ENCODE results near the gene AASS. TPM values are rescaled to one million over a fixed set of nuclear protein-coding genes. Genes with fewer than 3 reads are reported as not detected.
A peak's percentile ranks its signal among the peaks of the same experiment; 100 is the strongest.
"Not testable (repeated sequence)": the region's sequence is repeated elsewhere in the genome, so short reads cannot be mapped to it uniquely, and the experiment has no call there.

The AASS gene
- total and polyA plus RNA-seq, 7 experiments from 2014 or later, result 0.31 to 4.1 (median 2.0) TPM

GRCh38 chr7:122140918-122141317 is 3.1 kb downstream of the AASS start:
- Mint-ChIP-seq H3K27ac (no peak overlapping the region), H3K4me3 (peak overlapping the region in 1 of 10 donors; percentile 33), H3K36me3 (peaks cover 0 to 3% (median 0%) of the 10 kb centered on the region in 5 donors), H3K9me3 (peaks cover 0 to 3% (median 0%) of the 10 kb centered on the region in 11 donors), H3K27me3 (peaks cover 27 to 43% (median 34%) of the 10 kb centered on the region in 5 donors), H3K4me1 (peaks cover 16 to 56% (median 33%) of the 10 kb centered on the region in 7 donors)
- ChIA-PET CTCF (no interaction called here), POLR2A (no interaction called here)
- Histone ChIP-seq H3K9me3 (ENCODE audit: control insufficient read depth in 2 of 3, low read length in 3 of 3) (no peaks in the 10 kb centered on the region), H3K27me3 (ENCODE audit: control insufficient read depth in 2 of 2, insufficient read depth in 2 of 2, low read length in 2 of 2) (no peaks in the 10 kb centered on the region), H3K4me3 (ENCODE audit: low read length) (no peak overlapping the region), H3K27ac (ENCODE audit: low read depth, low read length) (no peak overlapping the region), H3K4me1 (ENCODE audit: control insufficient read depth in 2 of 2, insufficient read depth in 2 of 2, low read length in 2 of 2) (peaks cover 0 to 8% of the 10 kb centered on the region in 2 donors), H3K36me3 (ENCODE audit: control insufficient read depth in 2 of 3, insufficient read depth in 3 of 3, low read length in 3 of 3) (no peaks in the 10 kb centered on the region)
- ATAC-seq (no peak), DNase-seq (no peak)
- intact Hi-C loops (cut with micrococcal nuclease), result no loop called here

GRCh38 chr7:122137251-122138077 is 6.6 kb downstream of the AASS start:
- H3K4me1 ChIP-seq (ENCODE audit: control insufficient read depth in 2 of 2, insufficient read depth in 2 of 2, low read length in 2 of 2), result peaks cover 0 to 8% of the 10 kb centered on the region in 2 donors
- CTCF ChIA-PET, result no interaction called here
- intact Hi-C loops (cut with micrococcal nuclease), result no loop called here
- ATAC-seq (no peak), DNase-seq (peak in 1 of 9 donors; percentile 3)
- H3K36me3 ChIP-seq (ENCODE audit: control insufficient read depth in 2 of 3, insufficient read depth in 3 of 3, low read length in 3 of 3), result no peaks in the 10 kb centered on the region
- peaks cover 0 to 4% (median 0%) of the 10 kb centered on the region in 5 donors for H3K36me3 Mint-ChIP-seq
- H3K27me3 Mint-ChIP-seq, result peaks cover 11 to 20% (median 15%) of the 10 kb centered on the region in 5 donors
- no peak overlapping the region for H3K27ac ChIP-seq (ENCODE audit: low read depth, low read length)
- POLR2A ChIA-PET, result no interaction called here
- peak overlapping the region; percentile 22 for H3K4me3 ChIP-seq (ENCODE audit: low read length)
- H3K4me1 Mint-ChIP-seq, result peaks cover 5 to 38% (median 14%) of the 10 kb centered on the region in 7 donors
- H3K27ac Mint-ChIP-seq, result peak overlapping the region in 3 of 9 donors; percentile 2 to 71 (median 37)
- H3K27me3 ChIP-seq (ENCODE audit: control insufficient read depth in 2 of 2, insufficient read depth in 2 of 2, low read length in 2 of 2), result no peaks in the 10 kb centered on the region
- H3K9me3 ChIP-seq (ENCODE audit: control insufficient read depth in 2 of 3, low read length in 3 of 3), result no peaks in the 10 kb centered on the region
- peak overlapping the region in 9 of 10 donors; percentile 55 to 76 (median 64) for H3K4me3 Mint-ChIP-seq
- H3K9me3 Mint-ChIP-seq, result no peaks in the 10 kb centered on the region

GRCh38 chr7:122136639-122137245 is 7.3 kb downstream of the AASS start:
- ChIA-PET POLR2A (no interaction called here), CTCF (no interaction called here)
- Mint-ChIP-seq H3K4me3 (peak overlapping the region in 9 of 10 donors; percentile 55 to 76 (median 64)), H3K9me3 (no peaks in the 10 kb centered on the region), H3K36me3 (peaks cover 0 to 4% (median 0%) of the 10 kb centered on the region in 5 donors), H3K27me3 (peaks cover 11 to 18% (median 13%) of the 10 kb centered on the region in 5 donors), H3K27ac (no peak overlapping the region), H3K4me1 (peaks cover 5 to 32% (median 14%) of the 10 kb centered on the region in 7 donors)
- intact Hi-C loops (cut with micrococcal nuclease), result no loop called here
- Histone ChIP-seq H3K4me3 (ENCODE audit: low read length) (peak overlapping the region; percentile 19), H3K9me3 (ENCODE audit: control insufficient read depth in 2 of 3, low read length in 3 of 3) (no peaks in the 10 kb centered on the region), H3K27me3 (ENCODE audit: control insufficient read depth in 2 of 2, insufficient read depth in 2 of 2, low read length in 2 of 2) (no peaks in the 10 kb centered on the region), H3K4me1 (ENCODE audit: control insufficient read depth in 2 of 2, insufficient read depth in 2 of 2, low read length in 2 of 2) (peaks cover 0 to 8% of the 10 kb centered on the region in 2 donors), H3K27ac (ENCODE audit: low read depth, low read length) (no peak overlapping the region), H3K36me3 (ENCODE audit: control insufficient read depth in 2 of 3, insufficient read depth in 3 of 3, low read length in 3 of 3) (no peaks in the 10 kb centered on the region)
- ATAC-seq (no peak), DNase-seq (no peak)

GRCh38 chr7:122136078-122136477 is 8.0 kb downstream of the AASS start:
- peaks cover 5 to 26% (median 14%) of the 10 kb centered on the region in 7 donors for H3K4me1 Mint-ChIP-seq
- ChIA-PET POLR2A (no interaction called here), CTCF (no interaction called here)
- no peaks in the 10 kb centered on the region for H3K36me3 ChIP-seq (ENCODE audit: control insufficient read depth in 2 of 3, insufficient read depth in 3 of 3, low read length in 3 of 3)
- H3K27me3 Mint-ChIP-seq, result peaks cover 4 to 11% (median 7%) of the 10 kb centered on the region in 5 donors
- H3K27ac Mint-ChIP-seq, result no peak overlapping the region
- H3K4me3 ChIP-seq (ENCODE audit: low read length), result no peak overlapping the region
- no peaks in the 10 kb centered on the region for H3K27me3 ChIP-seq (ENCODE audit: control insufficient read depth in 2 of 2, insufficient read depth in 2 of 2, low read length in 2 of 2)
- peaks cover 0 to 4% (median 0%) of the 10 kb centered on the region in 5 donors for H3K36me3 Mint-ChIP-seq
- no peaks in the 10 kb centered on the region for H3K9me3 Mint-ChIP-seq
- no peaks in the 10 kb centered on the region for H3K9me3 ChIP-seq (ENCODE audit: control insufficient read depth in 2 of 3, low read length in 3 of 3)
- H3K4me1 ChIP-seq (ENCODE audit: control insufficient read depth in 2 of 2, insufficient read depth in 2 of 2, low read length in 2 of 2), result peaks cover 0 to 8% of the 10 kb centered on the region in 2 donors
- H3K4me3 Mint-ChIP-seq, result peak overlapping the region in 2 of 10 donors; percentile 4 to 6
- no peak overlapping the region for H3K27ac ChIP-seq (ENCODE audit: low read depth, low read length)
- ATAC-seq (no peak), DNase-seq (no peak)
- intact Hi-C loops (cut with micrococcal nuclease), result no loop called here

GRCh38 chr7:122135275-122135674 is 8.8 kb downstream of the AASS start:
- no peak overlapping the region for H3K4me3 ChIP-seq (ENCODE audit: low read length)
- H3K4me3 Mint-ChIP-seq, result no peak overlapping the region
- intact Hi-C loops (cut with micrococcal nuclease), result no loop called here
- no peak for ATAC-seq
- POLR2A ChIA-PET, result no interaction called here
- peaks cover 0 to 8% of the 10 kb centered on the region in 2 donors for H3K4me1 ChIP-seq (ENCODE audit: control insufficient read depth in 2 of 2, insufficient read depth in 2 of 2, low read length in 2 of 2)
- no peak overlapping the region for H3K27ac ChIP-seq (ENCODE audit: low read depth, low read length)
- peaks cover 0 to 4% (median 0%) of the 10 kb centered on the region in 5 donors for H3K36me3 Mint-ChIP-seq
- H3K9me3 ChIP-seq (ENCODE audit: control insufficient read depth in 2 of 3, low read length in 3 of 3), result no peaks in the 10 kb centered on the region
- peaks cover 4 to 11% (median 7%) of the 10 kb centered on the region in 5 donors for H3K27me3 Mint-ChIP-seq
- H3K9me3 Mint-ChIP-seq, result no peaks in the 10 kb centered on the region
- H3K27ac Mint-ChIP-seq, result no peak overlapping the region
- CTCF ChIA-PET, result no interaction called here
- no peaks in the 10 kb centered on the region for H3K27me3 ChIP-seq (ENCODE audit: control insufficient read depth in 2 of 2, insufficient read depth in 2 of 2, low read length in 2 of 2)
- H3K4me1 Mint-ChIP-seq, result peaks cover 5 to 26% (median 14%) of the 10 kb centered on the region in 7 donors
- no peak for DNase-seq
- H3K36me3 ChIP-seq (ENCODE audit: control insufficient read depth in 2 of 3, insufficient read depth in 3 of 3, low read length in 3 of 3), result no peaks in the 10 kb centered on the region

- POLR2A ChIA-PET; H3K36me3 ChIP-seq (ENCODE audit: control insufficient read depth in 2 of 3, insufficient read depth in 3 of 3, low read length in 3 of 3); H3K4me3 Mint-ChIP-seq; H3K9me3 ChIP-seq (ENCODE audit: control insufficient read depth in 2 of 3, low read length in 3 of 3); H3K27ac ChIP-seq (ENCODE audit: low read depth, low read length); H3K4me1 ChIP-seq (ENCODE audit: control insufficient read depth in 2 of 2, insufficient read depth in 2 of 2, low read length in 2 of 2); H3K27me3 ChIP-seq (ENCODE audit: control insufficient read depth in 2 of 2, insufficient read depth in 2 of 2, low read length in 2 of 2); ATAC-seq; H3K9me3 Mint-ChIP-seq; intact Hi-C loops (cut with micrococcal nuclease); CTCF ChIA-PET; H3K4me3 ChIP-seq (ENCODE audit: low read length); H3K36me3 Mint-ChIP-seq; DNase-seq; H3K27ac Mint-ChIP-seq: not testable (repeated sequence)
- Mint-ChIP-seq H3K4me1 (peaks cover 5 to 26% (median 14%) of the 10 kb centered on the region in 7 donors), H3K27me3 (peaks cover 4 to 11% (median 7%) of the 10 kb centered on the region in 5 donors)
Observed at GRCh38 chr7:122134793-122135192, 9.3 kb downstream of the AASS start.
